ENCODE data around the gene TOB1.

The TOB1 gene

GRCh38 chr17:50889528-50890118, 23.5 kb upstream of the TOB1 start:
- H3K4me3 ChIP-seq (ENCODE audit: low read depth, low read length) = no peak overlapping the region
- TF ChIP-seq, protein P1, sequence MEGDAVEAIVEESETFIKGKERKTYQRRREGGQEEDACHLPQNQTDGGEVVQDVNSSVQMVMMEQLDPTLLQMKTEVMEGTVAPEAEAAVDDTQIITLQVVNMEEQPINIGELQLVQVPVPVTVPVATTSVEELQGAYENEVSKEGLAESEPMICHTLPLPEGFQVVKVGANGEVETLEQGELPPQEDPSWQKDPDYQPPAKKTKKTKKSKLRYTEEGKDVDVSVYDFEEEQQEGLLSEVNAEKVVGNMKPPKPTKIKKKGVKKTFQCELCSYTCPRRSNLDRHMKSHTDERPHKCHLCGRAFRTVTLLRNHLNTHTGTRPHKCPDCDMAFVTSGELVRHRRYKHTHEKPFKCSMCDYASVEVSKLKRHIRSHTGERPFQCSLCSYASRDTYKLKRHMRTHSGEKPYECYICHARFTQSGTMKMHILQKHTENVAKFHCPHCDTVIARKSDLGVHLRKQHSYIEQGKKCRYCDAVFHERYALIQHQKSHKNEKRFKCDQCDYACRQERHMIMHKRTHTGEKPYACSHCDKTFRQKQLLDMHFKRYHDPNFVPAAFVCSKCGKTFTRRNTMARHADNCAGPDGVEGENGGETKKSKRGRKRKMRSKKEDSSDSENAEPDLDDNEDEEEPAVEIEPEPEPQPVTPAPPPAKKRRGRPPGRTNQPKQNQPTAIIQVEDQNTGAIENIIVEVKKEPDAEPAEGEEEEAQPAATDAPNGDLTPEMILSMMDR (IDR thresholded peaks at IDR 0.05; ENCODE audit: control insufficient read depth, extremely low read depth, insufficient read depth) = no peak
- DNase-seq (ENCODE audit: low read depth) = no peak

GRCh38 chr17:50887705-50888245, 21.6 kb upstream of the TOB1 start:
- H3K4me3 ChIP-seq (ENCODE audit: low read depth, low read length) = no peak overlapping the region
- TF ChIP-seq, protein P1 (IDR thresholded peaks at IDR 0.05; ENCODE audit: control insufficient read depth, extremely low read depth, insufficient read depth) = no peak
- DNase-seq (ENCODE audit: low read depth) = no peak

- TF ChIP-seq, protein P1 (IDR thresholded peaks at IDR 0.05; ENCODE audit: control insufficient read depth, extremely low read depth, insufficient read depth) = no peak
- no peak overlapping the region for H3K4me3 ChIP-seq (ENCODE audit: low read depth, low read length)
- DNase-seq (ENCODE audit: low read depth) = no peak
Observed at GRCh38 chr17:50884439-50885311, 18.5 kb upstream of the TOB1 start.

DNA sequence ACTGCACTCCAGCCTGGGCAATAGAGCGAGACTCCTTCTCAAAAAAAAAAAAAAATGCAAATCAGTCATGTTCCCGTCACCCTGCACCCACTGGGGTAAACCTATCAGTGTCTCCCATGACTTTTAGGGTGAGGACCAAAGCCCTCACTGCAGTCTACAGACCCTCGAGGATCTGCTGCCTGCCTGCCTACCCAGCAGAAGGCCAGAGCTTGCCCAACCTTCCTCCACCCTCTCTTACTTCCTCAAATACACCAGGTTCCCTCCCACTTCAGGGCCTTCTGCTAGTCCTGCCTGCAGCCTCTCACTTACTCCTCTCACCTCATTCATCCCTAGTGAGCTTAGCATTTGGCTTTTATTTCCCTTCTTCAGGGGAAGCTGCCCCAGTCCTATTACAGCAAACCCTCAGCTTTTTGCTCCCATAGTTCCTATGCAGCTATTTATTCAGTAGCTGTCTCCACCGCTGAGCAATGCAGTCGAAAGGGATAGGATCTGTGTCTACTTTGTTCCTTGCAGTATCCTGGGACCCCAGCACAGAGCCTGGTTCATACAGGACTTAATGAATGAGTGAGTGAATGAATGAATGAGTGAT, 17.8 kb upstream of the TOB1 start:
- no peak for DNase-seq (ENCODE audit: low read depth)

DNA sequence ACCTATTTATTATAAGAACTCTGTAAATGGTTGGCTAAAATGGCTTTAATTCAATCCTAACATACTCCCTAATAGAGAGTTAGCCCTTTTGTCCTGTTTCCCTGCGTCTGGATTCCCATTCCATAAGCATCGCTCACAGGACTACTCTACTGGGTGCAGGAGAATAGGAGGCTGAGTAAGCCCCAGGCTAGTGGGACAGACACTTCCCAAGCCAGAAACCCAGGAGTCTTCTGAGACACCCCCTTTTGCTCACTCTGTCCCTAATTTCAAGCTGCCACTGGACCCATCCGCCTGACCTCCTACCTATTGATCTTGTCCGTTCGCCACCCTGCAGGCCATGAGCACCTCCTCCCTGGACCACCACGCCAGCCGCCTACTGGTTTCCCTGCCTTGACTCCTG, 16.7 kb upstream of the TOB1 start:
- no peak for DNase-seq (ENCODE audit: low read depth)
- TF ChIP-seq, protein P1 (IDR thresholded peaks at IDR 0.05; ENCODE audit: control insufficient read depth, extremely low read depth, insufficient read depth) = no peak
- H3K4me3 ChIP-seq (ENCODE audit: low read depth, low read length) = no peak overlapping the region

More for the DNA sequence above, 17.8 kb upstream of the TOB1 start:
- TF ChIP-seq, protein P1 (IDR thresholded peaks at IDR 0.05; ENCODE audit: control insufficient read depth, extremely low read depth, insufficient read depth) = no peak
- H3K4me3 ChIP-seq (ENCODE audit: low read depth, low read length) = no peak overlapping the region

DNA sequence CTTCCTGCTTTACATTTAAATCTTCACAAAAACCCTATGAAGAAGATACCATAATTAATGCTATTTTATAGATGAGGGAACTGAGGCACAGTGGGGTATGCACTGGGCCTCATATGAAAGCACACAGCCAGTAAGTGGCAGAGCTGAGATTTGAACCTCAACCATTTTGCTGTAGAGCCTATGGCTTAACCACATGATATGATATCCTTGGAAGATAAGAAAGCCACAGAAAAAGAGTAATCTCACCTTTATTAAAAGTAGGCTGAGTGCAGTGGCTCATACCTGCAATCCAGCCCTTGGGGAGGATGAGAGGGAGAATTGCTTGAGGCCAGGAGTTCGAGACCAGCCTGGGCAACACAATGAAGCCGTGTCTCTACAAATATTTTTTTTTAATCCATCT, 15.0 kb upstream of the TOB1 start:
- H3K4me3 ChIP-seq (ENCODE audit: low read depth, low read length) = no peak overlapping the region
- TF ChIP-seq, protein P1 (IDR thresholded peaks at IDR 0.05; ENCODE audit: control insufficient read depth, extremely low read depth, insufficient read depth) = no peak
- no peak for DNase-seq (ENCODE audit: low read depth)
